ENCODE results near the gene COPE. TPM values are rescaled to one million over a fixed set of nuclear protein-coding genes. Genes with fewer than 3 reads are reported as not detected.
"Not testable (repeated sequence)": the region's sequence is repeated elsewhere in the genome, so short reads cannot be mapped to it uniquely, and the experiment has no call there.

COPE gene
- total RNA-seq, 1 experiment from 2014 or later = 131 TPM

- DNase-seq (ENCODE audit: extremely low read depth, low read depth) = no peak
These were observed 8.3 kb downstream of the COPE start for GRCh38 chr19:18910801-18911436.

- no peak for DNase-seq (ENCODE audit: extremely low read depth, low read depth)
These were observed 9.2 kb downstream of the COPE start for GRCh38 chr19:18910010-18910409.

- DNase-seq (ENCODE audit: extremely low read depth, low read depth) = no peak
These were observed 10.1 kb downstream of the COPE start for GRCh38 chr19:18908917-18909619.

GRCh38 chr19:18906605-18907519 lies 12.3 kb downstream of the COPE start:
- no peak for DNase-seq (ENCODE audit: extremely low read depth, low read depth)

GRCh38 chr19:18905513-18906236 lies 13.5 kb downstream of the COPE start:
- no peak for DNase-seq (ENCODE audit: extremely low read depth, low read depth)

- DNase-seq (ENCODE audit: extremely low read depth, low read depth) = no peak
These were observed 14.1 kb downstream of the COPE start for GRCh38 chr19:18905058-18905456.

- DNase-seq (ENCODE audit: extremely low read depth, low read depth) = no peak
These were observed 14.7 kb downstream of the COPE start for GRCh38 chr19:18904334-18905057.

GRCh38 chr19:18903156-18904037 lies 15.8 kb downstream of the COPE start:
- DNase-seq (ENCODE audit: extremely low read depth, low read depth) = no peak

GRCh38 chr19:18902519-18902918 lies 16.7 kb downstream of the COPE start:
- DNase-seq (ENCODE audit: extremely low read depth, low read depth) = not testable (repeated sequence)

- no peak for DNase-seq (ENCODE audit: extremely low read depth, low read depth)
These were observed 17.7 kb downstream of the COPE start for GRCh38 chr19:18901491-18901890.

- no peak for DNase-seq (ENCODE audit: extremely low read depth, low read depth)
These were observed 18.3 kb downstream of the COPE start for GRCh38 chr19:18900700-18901481.

- no peak for DNase-seq (ENCODE audit: extremely low read depth, low read depth)
These were observed 19.3 kb downstream of the COPE start for GRCh38 chr19:18899624-18900560.

GRCh38 chr19:18898607-18899408 lies 20.4 kb downstream of the COPE start:
- DNase-seq (ENCODE audit: extremely low read depth, low read depth) = no peak

- DNase-seq (ENCODE audit: extremely low read depth, low read depth) = no peak
These were observed 21.0 kb downstream of the COPE start for GRCh38 chr19:18898081-18898606.

GRCh38 chr19:18897094-18898029 lies 21.8 kb downstream of the COPE start:
- DNase-seq (ENCODE audit: extremely low read depth, low read depth) = no peak

Data from NCI-H460 (cell line).